IMR-90 (cell line): ENCODE data around the gene PNO1. TPM values are rescaled to one million over a fixed set of nuclear protein-coding genes. Genes with fewer than 3 reads are reported as not detected.

Experiments used
- ATAC-seq: fragments of 200-7000 bp; cut with Tn5 transposase; 2 replicates; pipeline ENCODE4 v1.9.1; 2020; ENCODE audit warnings: low read depth, mild to moderate bottlenecking, moderate library complexity
- BruUV-seq: library from RNA; stranded (reverse); fragments of 400-500 nt; replicated peaks from 2 replicates; lab custom pipeline; 2021; lab: Mats Ljungman, UMichigan
- CTCF ChIA-PET: fragments of 300-600 bp; formaldehyde crosslinking; extraction: SDS; loops from one replicate; lab custom pipeline; 2021; ENCODE audit warnings: antibody characterized with exemption; lab: Yijun Ruan, JAX
- POLR2A ChIA-PET: fragments of 300-600 bp; sonication (Branson Sonifier 250); formaldehyde crosslinking; loops from one replicate; lab custom pipeline; 2022; ENCODE audit warnings: antibody characterized with exemption; ENCODE audit not compliant: unreplicated experiment; lab: Charles Lee
- DNase-seq: peaks from one replicate; pipeline ENCODE4 v3.0.0; 2013
- H2AFZ ChIP-seq: replicated peaks from 2 replicates; pipeline ENCODE3; 2013; ENCODE audit warnings: low read length, mild to moderate bottlenecking; ENCODE audit not compliant: poor library complexity
- H2AK5ac ChIP-seq: 2 replicates; pipeline ENCODE4 v1.6.1; 2013; ENCODE audit warnings: low read depth, low read length, inconsistent platforms
- H2AK9ac ChIP-seq: replicated peaks from 2 replicates; pipeline ENCODE3; 2013; ENCODE audit warnings: mild to moderate bottlenecking, low read depth, low read length, moderate library complexity; ENCODE audit not compliant: poor library complexity
- H2BK120ac ChIP-seq: 2 replicates; pipeline ENCODE4 v1.6.1; 2013; ENCODE audit warnings: low read depth, low read length, inconsistent platforms
- H2BK15ac ChIP-seq: 3 replicates; pipeline ENCODE4 v1.6.1; 2013; ENCODE audit warnings: low read depth, low read length, inconsistent platforms
- H2BK20ac ChIP-seq: 2 replicates; pipeline ENCODE4 v1.6.1; 2013; ENCODE audit warnings: low read depth, mild to moderate bottlenecking, inconsistent platforms, low read length, moderate library complexity
- H2BK5ac ChIP-seq: 2 replicates; pipeline ENCODE4 v1.6.1; 2013; ENCODE audit warnings: mild to moderate bottlenecking, low read depth, low read length, inconsistent platforms; ENCODE audit not compliant: poor library complexity, severe bottlenecking
- H3K14ac ChIP-seq: replicated peaks from 2 replicates; pipeline ENCODE4 v1.6.1; 2013; ENCODE audit warnings: low read depth, low read length, inconsistent platforms
- H3K18ac ChIP-seq: 2 replicates; pipeline ENCODE4 v1.6.1; 2013; ENCODE audit warnings: low read depth, low read length, control low read depth
- H3K23ac ChIP-seq: 2 replicates; pipeline ENCODE4 v1.6.1; 2013; ENCODE audit warnings: low read depth, low read length, inconsistent platforms
- H3K27ac ChIP-seq: 2 replicates; pipeline ENCODE4 v1.5.1; 2013; ENCODE audit warnings: mild to moderate bottlenecking, control low read depth, low read length; ENCODE audit not compliant: insufficient read depth
- H3K27me3 ChIP-seq: 2 replicates; pipeline ENCODE4 v1.6.1; 2013; ENCODE audit warnings: low read length; ENCODE audit not compliant: control insufficient read depth, insufficient read depth
- H3K36me3 ChIP-seq: 2 replicates; pipeline ENCODE4 v1.6.1; 2013; ENCODE audit warnings: low read length, mixed read lengths; ENCODE audit not compliant: control insufficient read depth, insufficient read depth
- H3K4ac ChIP-seq: 2 replicates; pipeline ENCODE4 v1.6.1; 2013; ENCODE audit warnings: low read depth, low read length, inconsistent platforms
- H3K4me1 ChIP-seq: 2 replicates; pipeline ENCODE4 v1.6.1; 2013; ENCODE audit warnings: low read length, mixed read lengths; ENCODE audit not compliant: control insufficient read depth, insufficient read depth
- H3K4me2 ChIP-seq: 2 replicates; pipeline ENCODE4 v1.6.1; 2013; ENCODE audit warnings: low read depth, mild to moderate bottlenecking, control low read depth, low read length, moderate library complexity
- H3K4me3 ChIP-seq: 2 replicates; pipeline ENCODE4 v1.5.1; 2013; ENCODE audit warnings: low read depth, mild to moderate bottlenecking, control low read depth, low read length, moderate library complexity; ENCODE audit not compliant: insufficient read depth
- H3K56ac ChIP-seq: 2 replicates; pipeline ENCODE4 v1.6.1; 2013; ENCODE audit warnings: low read length, inconsistent platforms; ENCODE audit not compliant: insufficient read depth; ENCODE audit errors: extremely low read depth
- H3K79me1 ChIP-seq, 2 experiments: 2 replicates each; pipeline ENCODE4 v1.6.1; 2013; ENCODE audit warnings: low read length in 2 of 2, inconsistent platforms in 1 of 2, low read depth in 1 of 2
- H3K9ac ChIP-seq: 2 replicates; pipeline ENCODE4 v1.6.1; 2013; ENCODE audit warnings: low read depth, low read length, control low read depth
- H3K9me1 ChIP-seq: 2 replicates; pipeline ENCODE4 v1.6.1; 2013; ENCODE audit warnings: low read length, inconsistent platforms; ENCODE audit not compliant: insufficient read depth
- H3K9me3 ChIP-seq: 2 replicates; pipeline ENCODE4 v1.6.1; 2013; ENCODE audit warnings: low read length; ENCODE audit not compliant: control insufficient read depth, insufficient read depth
- H4K20me1 ChIP-seq: 2 replicates; pipeline ENCODE4 v1.6.1; 2013; ENCODE audit warnings: low read length, inconsistent platforms; ENCODE audit not compliant: insufficient read depth
- H4K5ac ChIP-seq: 2 replicates; pipeline ENCODE4 v1.6.1; 2013; ENCODE audit warnings: mild to moderate bottlenecking, low read depth, low read length, control low read depth
- H4K8ac ChIP-seq, 2 experiments: 2 replicates each; pipeline ENCODE4 v1.6.1; 2013; ENCODE audit warnings: low read depth in 2 of 2, low read length in 2 of 2, control low read depth in 1 of 2, inconsistent platforms in 1 of 2
- H4K91ac ChIP-seq: 2 replicates; pipeline ENCODE4 v1.6.1; 2013; ENCODE audit warnings: low read depth, low read length, inconsistent platforms; ENCODE audit not compliant: insufficient read depth
- BHLHE40 ChIP-seq: fragments of 150-350 bp; IDR thresholded peaks from 2 replicates; pipeline ENCODE4 v1.6.1; 2016; ENCODE audit warnings: mild to moderate bottlenecking, low read depth, low read length
- CEBPB ChIP-seq: IDR thresholded peaks from 2 replicates; pipeline ENCODE4 v1.6.1; 2012; ENCODE audit warnings: low read depth, low read length, improper control_type of control experiment
- CHD1 ChIP-seq: IDR thresholded peaks from 2 replicates; pipeline ENCODE4 v1.6.1; 2012; ENCODE audit warnings: low read depth, low read length, improper control_type of control experiment
- MAFK ChIP-seq: IDR thresholded peaks from 2 replicates; pipeline ENCODE4 v1.6.1; 2012; ENCODE audit warnings: low read depth, low read length, improper control_type of control experiment
- MAZ ChIP-seq: IDR thresholded peaks from 2 replicates; pipeline ENCODE4 v1.6.1; 2012; ENCODE audit warnings: low read depth, mild to moderate bottlenecking, low read length, improper control_type of control experiment, moderate library complexity, borderline replicate concordance
- MXI1 ChIP-seq: IDR thresholded peaks from 2 replicates; pipeline ENCODE4 v1.6.1; 2012; ENCODE audit warnings: low read depth, mild to moderate bottlenecking, low read length, moderate library complexity, borderline replicate concordance
- NFE2L2 ChIP-seq: fragments of 150-350 bp; IDR thresholded peaks from 2 replicates; pipeline ENCODE4 v1.6.1; 2016; ENCODE audit warnings: low read depth, mild to moderate bottlenecking, low read length
- dilution Hi-C: fragments of 300-500 bp; cut with HindIII; formaldehyde crosslinking; loops from one replicate; pipeline ENCODE4 v1.14.3; 2018; ENCODE audit warnings: low sequenced_read_pairs; ENCODE audit not compliant: unreplicated experiment
- in situ Hi-C: fragments of 300-500 bp; cut with MboI; formaldehyde crosslinking; loops from 3 replicates; pipeline ENCODE4 v1.14.3; 2019; ENCODE audit warnings: low sequenced_read_pairs, inconsistent platforms, mixed read lengths
- intact Hi-C: fragments of 100-400 bp; cut with micrococcal nuclease; formaldehyde crosslinking; loops from 2 replicates; pipeline ENCODE4 v1.10.0; 2022
- polyA plus RNA-seq, 3 experiments: library from polyadenylated mRNA; depleted of rRNA; stranded (reverse); fragments of >200 nt; gene quantifications; 2 replicates each; pipeline ENCODE4 v1.2.3, GENCODE V29; 2012; ENCODE audit warnings: low replicate concordance in 1 of 3
- total RNA-seq: library from RNA; depleted of rRNA; stranded (reverse); fragments of >200 nt; gene quantifications from 2 replicates; pipeline ENCODE4 v1.2.3, GENCODE V29; 2012
- TF ChIP-seq, protein P1 (sequence below): fragments of 150-350 bp; IDR thresholded peaks from 2 replicates; pipeline ENCODE4 v1.6.1; 2016; ENCODE audit warnings: low read depth, mild to moderate bottlenecking, low read length, moderate library complexity, borderline replicate concordance
- TF ChIP-seq, protein P2 (sequence below): fragments of 150-350 bp; IDR thresholded peaks from 2 replicates; pipeline ENCODE4 v1.6.1; 2017; ENCODE audit warnings: mild to moderate bottlenecking, antibody characterized with exemption, low read length, low read depth

Gene PNO1
- total and polyA plus RNA-seq, 2 of the 4 experiments (the other 2 are of a cell fraction) = 12.8 to 14.7 TPM

DNA sequence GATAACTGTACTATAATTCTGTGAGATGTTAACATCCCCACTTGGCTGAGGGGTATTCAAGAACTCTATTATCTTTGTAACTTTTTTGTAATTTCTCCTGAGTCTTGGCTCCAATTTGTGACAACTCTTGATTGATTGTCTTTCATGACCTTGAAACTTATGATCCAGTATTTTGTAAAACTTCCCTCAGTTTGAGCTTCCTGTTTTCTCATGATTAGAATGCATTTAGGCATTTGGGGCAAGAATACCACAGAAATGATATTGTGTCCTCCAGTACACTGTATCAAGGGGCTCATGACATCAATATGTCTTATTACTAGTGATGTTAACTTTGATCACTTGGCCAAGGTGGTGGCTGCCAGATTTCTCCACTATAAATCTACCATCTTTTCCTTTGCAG, 37.4 kb downstream of the PNO1 start:
- CTCF ChIA-PET = interaction anchor here (0.6 to 1.6 kb wide), 5 partner anchors 9 to 66 kb away, joined by 3 to 5 read pairs (median 4); no protein-coding TSS in a partner anchor
- dilution Hi-C loops = no loop called here
- Histone ChIP-seq H4K5ac (no peak overlapping the region), H3K23ac (no peak overlapping the region), H2BK15ac (no peak overlapping the region), H4K91ac (no peak overlapping the region), H3K4ac (no peak overlapping the region), H2AK9ac (no peak overlapping the region), H3K9me1 (peaks cover 8% of the 10 kb centered on the region), H3K4me3 (no peak overlapping the region), H2BK20ac (no peak overlapping the region), H2AFZ (no peak overlapping the region), H4K8ac (no peak overlapping the region), H3K4me2 (no peak overlapping the region), H3K9me3 (no peaks in the 10 kb centered on the region), H2BK120ac (no peak overlapping the region), H3K36me3 (no peaks in the 10 kb centered on the region), H3K27me3 (no peaks in the 10 kb centered on the region), H3K27ac (no peak overlapping the region), H2AK5ac (no peak overlapping the region), H2BK5ac (no peak overlapping the region), H3K79me1 (peaks cover 6 to 48% of the 10 kb centered on the region in 2 experiments), H3K4me1 (peaks cover 8% of the 10 kb centered on the region), H3K9ac (no peak overlapping the region), H3K14ac (no peak overlapping the region), H3K56ac (no peak overlapping the region), H3K18ac (no peak overlapping the region), H4K20me1 (peaks cover 44% of the 10 kb centered on the region; the same call in 1 of the 2 replicates)
- intact Hi-C loops = loop anchor here (5.0 kb wide), 1 partner anchor 87 kb away; no protein-coding TSS in a partner anchor
- no peak for ATAC-seq
- no TSS peak for BruUV-seq
- TF ChIP-seq MXI1 = no peak
- no peak for TF ChIP-seq CEBPB
- TF ChIP-seq, protein P1, sequence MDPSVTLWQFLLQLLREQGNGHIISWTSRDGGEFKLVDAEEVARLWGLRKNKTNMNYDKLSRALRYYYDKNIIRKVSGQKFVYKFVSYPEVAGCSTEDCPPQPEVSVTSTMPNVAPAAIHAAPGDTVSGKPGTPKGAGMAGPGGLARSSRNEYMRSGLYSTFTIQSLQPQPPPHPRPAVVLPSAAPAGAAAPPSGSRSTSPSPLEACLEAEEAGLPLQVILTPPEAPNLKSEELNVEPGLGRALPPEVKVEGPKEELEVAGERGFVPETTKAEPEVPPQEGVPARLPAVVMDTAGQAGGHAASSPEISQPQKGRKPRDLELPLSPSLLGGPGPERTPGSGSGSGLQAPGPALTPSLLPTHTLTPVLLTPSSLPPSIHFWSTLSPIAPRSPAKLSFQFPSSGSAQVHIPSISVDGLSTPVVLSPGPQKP = no peak
- TF ChIP-seq NFE2L2 = no peak
- TF ChIP-seq MAZ = no peak
- TF ChIP-seq, protein P2, sequence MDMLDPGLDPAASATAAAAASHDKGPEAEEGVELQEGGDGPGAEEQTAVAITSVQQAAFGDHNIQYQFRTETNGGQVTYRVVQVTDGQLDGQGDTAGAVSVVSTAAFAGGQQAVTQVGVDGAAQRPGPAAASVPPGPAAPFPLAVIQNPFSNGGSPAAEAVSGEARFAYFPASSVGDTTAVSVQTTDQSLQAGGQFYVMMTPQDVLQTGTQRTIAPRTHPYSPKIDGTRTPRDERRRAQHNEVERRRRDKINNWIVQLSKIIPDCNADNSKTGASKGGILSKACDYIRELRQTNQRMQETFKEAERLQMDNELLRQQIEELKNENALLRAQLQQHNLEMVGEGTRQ = no peak
- TF ChIP-seq MAFK = no peak
- no peak for TF ChIP-seq BHLHE40
- no peak for TF ChIP-seq CHD1
- in situ Hi-C loops = loop anchor here (10.0 kb wide), 1 partner anchor 50 kb away; no protein-coding TSS in a partner anchor
- no peak for DNase-seq
- POLR2A ChIA-PET = no interaction called here
